Tibial nerve (tissue), 4 donors: ENCODE results near the gene APOL6. TPM values are rescaled to one million over a fixed set of nuclear protein-coding genes. Genes with fewer than 3 reads are reported as not detected.

ENCODE experiments used
- DNase-seq, 2 donors: peaks; one replicate each; pipeline ENCODE4 v3.0.0-alpha.2; 2019; ENCODE audit warnings: low spot score in 2 of 2
- H3K27ac ChIP-seq, 4 donors: fragments of 200-600 bp; sonication (generic) in 3 of 4; one replicate each; pipeline ENCODE4 v1.5.1; 2017 to 2019; ENCODE audit warnings: mild to moderate bottlenecking in 1 of 4
- H3K27me3 ChIP-seq, 2 donors: fragments of 200-600 bp; sonication (generic) in 1 of 2; one replicate each; pipeline versions ENCODE4 v1.5.1 to v1.6.0; 2017 to 2019
- H3K36me3 ChIP-seq, 3 donors: fragments of 200-600 bp; sonication (generic); one replicate each; pipeline ENCODE4 v1.5.1; 2018 to 2019
- H3K4me1 ChIP-seq, 4 donors: fragments of 200-600 bp; sonication (generic) in 3 of 4; one replicate each; pipeline ENCODE4 v1.5.1; 2017 to 2019
- H3K4me3 ChIP-seq, 4 donors: fragments of 200-600 bp; sonication (generic) in 3 of 4; one replicate each; pipeline ENCODE4 v1.5.1; 2017 to 2019; ENCODE audit warnings: mild to moderate bottlenecking in 1 of 4, moderate library complexity in 1 of 4
- H3K9me3 ChIP-seq, 4 donors: fragments of 200-600 bp; sonication (generic) in 3 of 4; one replicate each; pipeline ENCODE4 v1.5.1; 2017 to 2019
- CTCF ChIP-seq, 5 experiments: fragments of 200-600 bp in 3 of 5; fragments of 450-650 bp in 2 of 5; sonication (generic) in 3 of 5; IDR thresholded peaks; one replicate each; pipeline ENCODE4 v1.5.1; 2016 to 2019; ENCODE audit warnings: antibody characterized with exemption in 5 of 5, mild to moderate bottlenecking in 3 of 5, moderate library complexity in 2 of 5
- EP300 ChIP-seq, 2 donors: sonication (generic); formaldehyde crosslinking; IDR thresholded peaks; one replicate each; pipeline ENCODE4 v1.6.1; 2017; ENCODE audit warnings: antibody characterized with exemption in 2 of 2, mild to moderate bottlenecking in 1 of 2
- POLR2A ChIP-seq, 2 donors: fragments of 450-650 bp; IDR thresholded peaks; one replicate each; pipeline ENCODE4 v1.6.1; 2017; ENCODE audit warnings: antibody characterized with exemption in 2 of 2, mild to moderate bottlenecking in 2 of 2, moderate library complexity in 2 of 2
- WGBS, 2 donors: methylation state at CpG; one replicate each; pipeline ENCODE4 v1.1.5; 2018; 5-methylcytosine and 5-hydroxymethylcytosine counted together
- total RNA-seq, 4 donors: library from RNA; depleted of rRNA; stranded (reverse); fragments of >200 nt; gene quantifications; one replicate each; pipeline ENCODE4 v1.1.0, GENCODE V29; 2016

Gene APOL6
- total RNA-seq, 4 donors from 2014 or later: 9.2 to 24.9 (median 19.6) TPM

- H3K27me3 ChIP-seq: no peaks in the 10 kb centered on the region
- H3K4me3 ChIP-seq: no peak overlapping the region
- 89% methylated on average over 3 of the region's 3 CpGs for WGBS, 2 donors
- no peak for DNase-seq
- peaks cover 0 to 26% (median 6%) of the 10 kb centered on the region in 4 donors for H3K4me1 ChIP-seq
- H3K36me3 ChIP-seq: no peaks in the 10 kb centered on the region
- H3K27ac ChIP-seq: peak overlapping the region in 3 of 4 donors; percentile 26 to 89 (median 74)
- H3K9me3 ChIP-seq: no peaks in the 10 kb centered on the region
- no peak for TF ChIP-seq CTCF (IDR thresholded peaks at IDR 0.05)
- no peak for TF ChIP-seq POLR2A (IDR thresholded peaks at IDR 0.05)
- no peak for TF ChIP-seq EP300 (IDR thresholded peaks at IDR 0.05)
Measured at GRCh38 chr22:35628732-35629131, 19.5 kb upstream of the APOL6 start.

GRCh38 chr22:35629406-35630216, 18.6 kb upstream of the APOL6 start:
- no peak overlapping the region for H3K4me3 ChIP-seq
- WGBS, 2 donors: 22 to 27% methylated on average over 8 to 9 of the region's 9 CpGs
- TF ChIP-seq EP300 (IDR thresholded peaks at IDR 0.05): peak in 1 of 2 donors; percentile 63
- TF ChIP-seq POLR2A (IDR thresholded peaks at IDR 0.05): no peak

GRCh38 chr22:35630387-35630793, 17.9 kb upstream of the APOL6 start:
- WGBS, 2 donors: 48 to 55% methylated on average over 4 of the region's 4 CpGs
- H3K36me3 ChIP-seq: no peaks in the 10 kb centered on the region
- H3K4me1 ChIP-seq: peaks cover 0 to 26% (median 6%) of the 10 kb centered on the region in 4 donors
- peak overlapping the region in 2 of 4 donors; percentile 74 to 82 for H3K27ac ChIP-seq
- no peak for DNase-seq
- no peaks in the 10 kb centered on the region for H3K27me3 ChIP-seq
- no peaks in the 10 kb centered on the region for H3K9me3 ChIP-seq
- no peak overlapping the region for H3K4me3 ChIP-seq
- TF ChIP-seq CTCF (IDR thresholded peaks at IDR 0.05) (no peak), POLR2A (IDR thresholded peaks at IDR 0.05) (no peak), EP300 (IDR thresholded peaks at IDR 0.05) (no peak)

More at GRCh38 chr22:35629406-35630216, 18.6 kb upstream of the APOL6 start:
- Histone ChIP-seq H3K27ac (peak overlapping the region in 3 of 4 donors; percentile 67 to 82 (median 74)), H3K4me1 (peaks cover 0 to 26% (median 6%) of the 10 kb centered on the region in 4 donors), H3K27me3 (no peaks in the 10 kb centered on the region), H3K36me3 (no peaks in the 10 kb centered on the region), H3K9me3 (no peaks in the 10 kb centered on the region)
- peak; percentile 55 to 78 for DNase-seq

- Histone ChIP-seq H3K36me3 (no peaks in the 10 kb centered on the region), H3K4me1 (peaks cover 0 to 26% (median 6%) of the 10 kb centered on the region in 4 donors), H3K27ac (peak overlapping the region in 2 of 4 donors; percentile 74 to 82), H3K9me3 (no peaks in the 10 kb centered on the region), H3K27me3 (no peaks in the 10 kb centered on the region), H3K4me3 (no peak overlapping the region)
- WGBS, 2 donors: 89 to 96% methylated on average over 9 of the region's 9 CpGs
- TF ChIP-seq EP300 (IDR thresholded peaks at IDR 0.05) (no peak), POLR2A (IDR thresholded peaks at IDR 0.05) (no peak), CTCF (IDR thresholded peaks at IDR 0.05) (no peak)
- no peak for DNase-seq
Measured at GRCh38 chr22:35630891-35631290, 17.4 kb upstream of the APOL6 start.

GRCh38 chr22:35631597-35631996, 16.6 kb upstream of the APOL6 start:
- Histone ChIP-seq H3K27me3 (no peaks in the 10 kb centered on the region), H3K4me1 (peaks cover 0 to 26% (median 6%) of the 10 kb centered on the region in 4 donors), H3K27ac (no peak overlapping the region), H3K36me3 (no peaks in the 10 kb centered on the region), H3K9me3 (no peaks in the 10 kb centered on the region), H3K4me3 (no peak overlapping the region)
- TF ChIP-seq CTCF (IDR thresholded peaks at IDR 0.05) (peak in 4 of 5 experiments; percentile 8 to 43 (median 26)), POLR2A (IDR thresholded peaks at IDR 0.05) (no peak)
- WGBS, 2 donors: 75 to 79% methylated on average over 5 of the region's 5 CpGs
- no peak for DNase-seq
